ENCODE data around the gene CACNA2D4.

The CACNA2D4 gene

DNA sequence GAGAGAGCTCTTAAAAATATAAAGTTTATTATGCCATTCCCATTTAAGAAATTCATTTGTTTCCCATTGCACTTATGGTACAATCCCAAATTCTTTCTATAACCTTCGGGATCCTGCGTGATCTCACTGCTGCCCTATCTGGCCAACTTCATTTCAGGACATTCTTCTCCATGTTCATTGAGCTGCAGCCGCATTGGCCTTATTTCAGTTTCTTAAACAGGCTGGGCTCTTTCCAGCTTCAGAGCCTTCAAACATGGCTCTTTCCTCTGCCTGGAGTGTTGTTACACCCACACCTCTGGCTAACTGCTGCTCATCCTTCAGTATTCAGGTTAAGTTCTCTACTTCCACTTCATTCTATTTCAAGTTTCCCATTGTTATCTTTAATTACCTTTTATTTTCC is 156.6 kb downstream of the CACNA2D4 start:
- H3K4me1 ChIP-seq (ENCODE audit: control insufficient read depth, insufficient read depth, low read length), result peaks cover 14% of the 10 kb centered on the region
- peaks cover 10% of the 10 kb centered on the region for H3K36me3 ChIP-seq (ENCODE audit: insufficient read depth, low read length)
- no peak overlapping the region for H3K9ac ChIP-seq (ENCODE audit: low read depth, low read length)
- no peaks in the 10 kb centered on the region for H3K9me3 ChIP-seq (replicated peaks; ENCODE audit: low read length)
- H3K27me3 ChIP-seq (ENCODE audit: control insufficient read depth, insufficient read depth, low read length), result no peaks in the 10 kb centered on the region
- H3K4me3 ChIP-seq (ENCODE audit: low read length), result no peak overlapping the region
- H3K4me2 ChIP-seq (ENCODE audit: low read length), result no peak overlapping the region

DNA sequence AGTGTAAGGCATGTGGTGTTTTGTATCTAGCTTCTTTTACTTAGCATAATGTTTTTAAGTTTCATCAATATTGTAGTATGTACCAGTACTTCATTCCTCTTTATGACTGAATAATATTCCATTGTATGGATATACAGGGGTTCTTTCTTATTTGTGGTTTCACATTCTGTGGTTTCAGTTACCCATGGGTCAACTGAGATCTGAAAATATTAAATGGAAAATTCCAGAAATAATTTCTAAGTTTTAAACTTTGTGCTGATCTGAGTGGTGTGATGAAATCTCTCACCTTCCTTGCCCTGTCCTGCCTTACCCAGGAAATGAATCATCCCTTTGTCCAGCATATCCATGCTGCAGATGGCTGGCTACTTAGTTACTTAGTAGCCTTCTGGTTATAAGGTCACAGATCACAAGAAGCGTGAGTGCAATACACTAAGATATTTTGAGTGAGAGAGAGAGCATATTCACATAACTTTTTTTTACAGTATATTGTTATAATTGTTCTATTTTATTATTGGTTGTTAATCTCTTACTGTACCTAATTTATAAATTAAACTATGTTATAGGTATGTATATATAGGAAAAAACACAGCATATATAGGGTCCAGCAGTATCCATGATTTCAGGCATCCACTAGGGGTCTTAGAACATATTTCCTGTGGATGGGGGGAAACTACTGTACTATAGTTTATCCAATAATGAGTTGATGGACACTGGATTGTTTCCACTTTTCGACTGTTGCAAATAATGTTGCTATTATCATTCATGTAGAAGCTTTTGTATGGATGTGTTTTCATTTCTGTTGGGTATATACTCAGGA is 157.7 kb downstream of the CACNA2D4 start:
- H3K4me2 ChIP-seq (ENCODE audit: low read length), result no peak overlapping the region
- no peak overlapping the region for H3K9ac ChIP-seq (ENCODE audit: low read depth, low read length)
- peaks cover 14% of the 10 kb centered on the region for H3K4me1 ChIP-seq (ENCODE audit: control insufficient read depth, insufficient read depth, low read length)
- no peaks in the 10 kb centered on the region for H3K9me3 ChIP-seq (replicated peaks; ENCODE audit: low read length)
- H3K36me3 ChIP-seq (ENCODE audit: insufficient read depth, low read length), result peaks cover 10% of the 10 kb centered on the region
- H3K27me3 ChIP-seq (ENCODE audit: control insufficient read depth, insufficient read depth, low read length), result no peaks in the 10 kb centered on the region
- no peak overlapping the region for H3K4me3 ChIP-seq (ENCODE audit: low read length)

DNA sequence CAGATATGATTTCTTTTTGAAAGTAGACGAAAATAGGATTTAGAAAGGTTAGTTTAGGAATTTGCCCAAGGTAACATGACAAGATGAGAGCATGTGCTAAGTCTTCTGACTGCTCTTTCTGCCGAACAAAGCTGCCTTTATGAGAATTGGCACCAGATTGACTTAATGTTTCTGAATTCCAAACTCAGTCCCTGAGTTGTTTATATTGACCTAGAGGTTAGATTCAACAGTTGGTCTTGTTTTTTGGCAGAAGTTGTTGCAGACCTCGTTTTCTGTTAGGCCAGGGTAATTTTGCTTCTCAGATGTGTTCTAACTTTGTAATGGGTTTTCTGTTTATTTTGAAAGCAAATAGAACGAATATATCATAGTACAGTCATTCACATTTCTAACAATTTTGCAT is 159.6 kb downstream of the CACNA2D4 start:
- Histone ChIP-seq H3K9me3 (replicated peaks; ENCODE audit: low read length) (no peaks in the 10 kb centered on the region), H3K4me3 (ENCODE audit: low read length) (no peak overlapping the region), H3K36me3 (ENCODE audit: insufficient read depth, low read length) (peaks cover 13% of the 10 kb centered on the region), H3K27me3 (ENCODE audit: control insufficient read depth, insufficient read depth, low read length) (no peaks in the 10 kb centered on the region), H3K4me1 (ENCODE audit: control insufficient read depth, insufficient read depth, low read length) (peaks cover 14% of the 10 kb centered on the region), H3K9ac (ENCODE audit: low read depth, low read length) (no peak overlapping the region), H3K4me2 (ENCODE audit: low read length) (no peak overlapping the region)

DNA sequence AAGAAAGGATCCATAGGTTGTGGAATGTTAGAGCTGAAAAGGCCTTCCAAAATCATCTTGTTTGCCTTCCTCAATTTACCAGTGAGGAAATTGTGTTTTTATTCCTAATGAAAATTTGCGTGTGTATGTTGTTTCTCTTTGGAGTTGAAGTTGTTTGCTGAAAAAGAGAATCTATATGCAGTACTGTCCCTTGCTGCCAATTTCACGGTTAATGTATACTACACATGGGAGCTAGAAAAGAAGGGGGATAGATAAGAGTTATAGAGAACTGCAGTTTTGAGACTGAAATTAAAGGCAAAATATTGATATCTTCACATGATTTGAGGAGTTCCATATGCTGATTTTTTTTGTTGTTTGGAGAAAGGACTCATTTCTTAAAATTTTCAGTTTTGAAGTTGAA is 160.1 kb downstream of the CACNA2D4 start:
- Histone ChIP-seq H3K4me1 (ENCODE audit: control insufficient read depth, insufficient read depth, low read length) (peaks cover 14% of the 10 kb centered on the region), H3K4me3 (ENCODE audit: low read length) (no peak overlapping the region), H3K9me3 (replicated peaks; ENCODE audit: low read length) (no peaks in the 10 kb centered on the region), H3K27me3 (ENCODE audit: control insufficient read depth, insufficient read depth, low read length) (no peaks in the 10 kb centered on the region), H3K4me2 (ENCODE audit: low read length) (no peak overlapping the region), H3K36me3 (ENCODE audit: insufficient read depth, low read length) (peaks cover 13% of the 10 kb centered on the region), H3K9ac (ENCODE audit: low read depth, low read length) (no peak overlapping the region)

DNA sequence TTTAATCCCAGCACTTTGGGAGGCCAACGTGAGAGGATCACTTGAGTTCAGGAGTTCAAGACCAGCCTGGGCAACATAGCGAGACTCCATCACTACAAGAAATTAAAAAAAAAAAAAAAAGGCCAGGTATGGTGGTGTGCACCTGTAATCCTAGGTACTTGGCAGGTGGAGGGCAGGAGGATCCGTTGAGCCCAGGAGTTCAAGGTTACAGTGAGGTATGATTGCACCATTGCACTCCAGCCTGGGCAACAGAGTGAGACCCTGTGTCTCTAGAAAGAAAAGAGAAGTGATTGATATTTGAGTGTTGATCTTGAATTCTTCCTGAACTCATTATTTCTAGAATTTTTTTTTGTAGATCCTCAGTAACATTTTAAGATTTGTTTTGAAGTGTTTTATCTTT is 168.2 kb downstream of the CACNA2D4 start:
- Histone ChIP-seq H3K36me3 (ENCODE audit: insufficient read depth, low read length) (peaks cover 5% of the 10 kb centered on the region), H3K27me3 (ENCODE audit: control insufficient read depth, insufficient read depth, low read length) (no peaks in the 10 kb centered on the region), H3K4me1 (ENCODE audit: control insufficient read depth, insufficient read depth, low read length) (no peaks in the 10 kb centered on the region), H3K4me3 (ENCODE audit: low read length) (no peak overlapping the region), H3K9ac (ENCODE audit: low read depth, low read length) (no peak overlapping the region), H3K9me3 (replicated peaks; ENCODE audit: low read length) (peaks cover 5% of the 10 kb centered on the region), H3K4me2 (ENCODE audit: low read length) (no peak overlapping the region)

DNA sequence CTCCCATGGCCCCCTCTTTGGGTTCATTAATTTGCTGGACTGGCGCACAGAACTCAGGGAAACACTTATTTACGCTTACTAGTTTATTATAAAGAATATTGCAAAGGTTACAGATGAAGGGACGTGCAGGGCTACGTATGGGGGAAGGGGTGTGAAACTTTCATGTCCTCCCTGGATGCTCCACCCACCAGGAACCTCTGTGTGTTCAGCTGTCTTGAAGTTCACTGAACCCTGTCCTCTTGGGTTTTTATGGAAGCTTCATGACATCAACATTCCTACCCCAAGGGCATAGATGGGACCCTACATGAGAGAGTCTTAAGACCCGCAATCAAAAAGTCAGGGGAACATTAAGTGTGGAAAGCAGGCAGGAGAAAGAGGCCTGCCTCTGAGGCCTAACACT is 169.4 kb downstream of the CACNA2D4 start:
- peaks cover 2% of the 10 kb centered on the region for H3K36me3 ChIP-seq (ENCODE audit: insufficient read depth, low read length)
- no peak overlapping the region for H3K9ac ChIP-seq (ENCODE audit: low read depth, low read length)
- H3K4me3 ChIP-seq (ENCODE audit: low read length), result no peak overlapping the region
- no peaks in the 10 kb centered on the region for H3K4me1 ChIP-seq (ENCODE audit: control insufficient read depth, insufficient read depth, low read length)
- peaks cover 5% of the 10 kb centered on the region for H3K9me3 ChIP-seq (replicated peaks; ENCODE audit: low read length)
- no peak overlapping the region for H3K4me2 ChIP-seq (ENCODE audit: low read length)
- no peaks in the 10 kb centered on the region for H3K27me3 ChIP-seq (ENCODE audit: control insufficient read depth, insufficient read depth, low read length)

DNA sequence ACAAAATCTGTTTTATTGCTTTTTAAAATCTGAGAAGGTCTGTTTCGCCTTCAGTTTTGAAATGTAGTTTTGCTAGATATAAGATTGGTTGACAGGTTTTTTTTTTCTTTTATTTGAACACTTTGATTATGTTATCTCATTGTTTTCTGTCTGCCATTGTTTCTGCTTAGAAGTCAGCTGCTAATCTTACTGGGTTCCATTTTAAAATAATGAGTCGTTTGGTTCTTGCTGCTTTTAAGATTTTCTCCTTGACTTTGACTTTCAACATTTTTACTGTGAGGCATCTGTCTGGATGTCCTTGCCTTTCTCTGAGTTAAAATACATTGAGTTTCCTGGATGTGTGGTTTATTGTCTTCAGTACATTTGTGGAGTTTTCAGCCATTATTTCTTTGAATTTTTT is 170.8 kb downstream of the CACNA2D4 start:
- no peaks in the 10 kb centered on the region for H3K4me1 ChIP-seq (ENCODE audit: control insufficient read depth, insufficient read depth, low read length)
- H3K4me2 ChIP-seq (ENCODE audit: low read length), result no peak overlapping the region
- H3K27me3 ChIP-seq (ENCODE audit: control insufficient read depth, insufficient read depth, low read length), result no peaks in the 10 kb centered on the region
- H3K4me3 ChIP-seq (ENCODE audit: low read length), result no peak overlapping the region
- peaks cover 5% of the 10 kb centered on the region for H3K9me3 ChIP-seq (replicated peaks; ENCODE audit: low read length)
- H3K36me3 ChIP-seq (ENCODE audit: insufficient read depth, low read length), result peaks cover 2% of the 10 kb centered on the region
- H3K9ac ChIP-seq (ENCODE audit: low read depth, low read length), result no peak overlapping the region

DNA sequence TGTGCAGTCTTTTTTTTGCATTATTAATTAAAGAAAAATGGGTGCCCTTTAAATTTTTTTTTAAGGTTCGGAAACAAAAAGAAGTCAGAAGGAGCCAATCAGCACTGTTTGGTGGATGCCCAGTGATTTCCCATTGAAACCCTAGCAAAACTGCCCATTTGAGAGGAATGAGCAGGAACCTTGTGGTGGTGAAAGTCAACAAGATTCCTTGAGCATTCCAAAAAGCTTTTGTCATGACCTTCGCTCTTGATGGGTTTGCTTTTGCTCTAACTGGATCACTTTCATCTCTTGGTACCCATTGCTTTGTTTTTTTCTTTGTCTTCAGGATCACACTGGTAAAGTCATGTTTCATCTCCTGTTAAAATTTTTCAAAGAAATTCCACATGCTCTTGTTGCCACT is 173.5 kb downstream of the CACNA2D4 start:
- Histone ChIP-seq H3K9ac (ENCODE audit: low read depth, low read length) (no peak overlapping the region), H3K9me3 (replicated peaks; ENCODE audit: low read length) (peaks cover 5% of the 10 kb centered on the region), H3K36me3 (ENCODE audit: insufficient read depth, low read length) (peaks cover 2% of the 10 kb centered on the region), H3K27me3 (ENCODE audit: control insufficient read depth, insufficient read depth, low read length) (no peaks in the 10 kb centered on the region), H3K4me1 (ENCODE audit: control insufficient read depth, insufficient read depth, low read length) (peaks cover 6% of the 10 kb centered on the region), H3K4me3 (ENCODE audit: low read length) (no peak overlapping the region), H3K4me2 (ENCODE audit: low read length) (no peak overlapping the region)

Data from skeletal muscle satellite cell (primary cell).